RWPE1 (cell line): ENCODE data around the gene STX18.
"Not testable (repeated sequence)": the region's sequence is repeated elsewhere in the genome, so short reads cannot be mapped to it uniquely, and the experiment has no call there.

Experiments
- CTCF ChIA-PET: fragments of 350-600 bp; sonication (Branson Sonifier 250); formaldehyde crosslinking; extraction: SDS; loops from one replicate; lab custom pipeline; 2021; lab: Yijun Ruan, JAX
- POLR2A ChIA-PET: fragments of 400-600 bp; formaldehyde crosslinking; extraction: SDS; loops from one replicate; lab custom pipeline; 2020; ENCODE audit warnings: antibody characterized with exemption; ENCODE audit not compliant: low non-redundant PET; lab: Yijun Ruan, JAX
- DNase-seq: peaks from one replicate; pipeline ENCODE4 v3.0.0; 2012; ENCODE audit warnings: low spot score
- H3K27ac ChIP-seq: fragments of 450-650 bp; 2 replicates; pipeline ENCODE4 v1.5.1; 2017
- TF ChIP-seq, protein P1 (sequence below): fragments of 450-650 bp; conservative IDR thresholded peaks from 2 replicates; pipeline ENCODE4 v1.5.1; 2017; ENCODE audit warnings: low read depth, mild to moderate bottlenecking

Gene STX18

DNA sequence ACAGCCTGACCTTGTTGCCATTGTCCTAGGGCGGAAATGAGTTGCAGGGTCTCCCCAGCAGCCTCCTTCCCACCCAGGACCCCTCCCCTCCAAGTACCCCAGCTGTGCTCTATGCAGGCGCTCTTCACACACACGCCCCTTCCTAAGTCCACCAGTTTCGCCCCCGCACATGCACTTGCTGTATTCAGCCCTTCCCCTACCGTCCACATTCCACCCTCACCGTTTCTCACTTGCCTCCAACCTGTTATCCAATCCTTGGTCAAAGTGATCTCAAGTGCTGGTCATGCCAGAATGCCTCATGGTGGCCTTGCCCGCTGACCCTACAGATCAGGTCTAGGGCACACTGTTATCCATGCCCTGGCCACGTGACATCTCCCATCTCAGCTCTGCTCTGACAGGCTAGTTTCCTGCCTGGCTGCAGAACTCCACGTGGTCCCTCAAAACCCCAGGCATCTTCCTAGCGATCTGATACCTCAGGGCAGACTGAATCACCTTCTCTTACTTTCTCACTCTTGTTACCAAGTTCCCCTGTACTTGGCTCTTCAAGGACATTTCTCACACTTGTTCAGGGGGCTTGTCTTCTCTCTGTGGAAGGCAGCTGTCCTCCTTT is 115.2 kb downstream of the STX18 start:
- no peak overlapping the region for H3K27ac ChIP-seq
- ChIA-PET CTCF (no interaction called here), POLR2A (no interaction called here)
- DNase-seq = no peak
- TF ChIP-seq, protein P1, sequence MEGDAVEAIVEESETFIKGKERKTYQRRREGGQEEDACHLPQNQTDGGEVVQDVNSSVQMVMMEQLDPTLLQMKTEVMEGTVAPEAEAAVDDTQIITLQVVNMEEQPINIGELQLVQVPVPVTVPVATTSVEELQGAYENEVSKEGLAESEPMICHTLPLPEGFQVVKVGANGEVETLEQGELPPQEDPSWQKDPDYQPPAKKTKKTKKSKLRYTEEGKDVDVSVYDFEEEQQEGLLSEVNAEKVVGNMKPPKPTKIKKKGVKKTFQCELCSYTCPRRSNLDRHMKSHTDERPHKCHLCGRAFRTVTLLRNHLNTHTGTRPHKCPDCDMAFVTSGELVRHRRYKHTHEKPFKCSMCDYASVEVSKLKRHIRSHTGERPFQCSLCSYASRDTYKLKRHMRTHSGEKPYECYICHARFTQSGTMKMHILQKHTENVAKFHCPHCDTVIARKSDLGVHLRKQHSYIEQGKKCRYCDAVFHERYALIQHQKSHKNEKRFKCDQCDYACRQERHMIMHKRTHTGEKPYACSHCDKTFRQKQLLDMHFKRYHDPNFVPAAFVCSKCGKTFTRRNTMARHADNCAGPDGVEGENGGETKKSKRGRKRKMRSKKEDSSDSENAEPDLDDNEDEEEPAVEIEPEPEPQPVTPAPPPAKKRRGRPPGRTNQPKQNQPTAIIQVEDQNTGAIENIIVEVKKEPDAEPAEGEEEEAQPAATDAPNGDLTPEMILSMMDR = no peak

DNA sequence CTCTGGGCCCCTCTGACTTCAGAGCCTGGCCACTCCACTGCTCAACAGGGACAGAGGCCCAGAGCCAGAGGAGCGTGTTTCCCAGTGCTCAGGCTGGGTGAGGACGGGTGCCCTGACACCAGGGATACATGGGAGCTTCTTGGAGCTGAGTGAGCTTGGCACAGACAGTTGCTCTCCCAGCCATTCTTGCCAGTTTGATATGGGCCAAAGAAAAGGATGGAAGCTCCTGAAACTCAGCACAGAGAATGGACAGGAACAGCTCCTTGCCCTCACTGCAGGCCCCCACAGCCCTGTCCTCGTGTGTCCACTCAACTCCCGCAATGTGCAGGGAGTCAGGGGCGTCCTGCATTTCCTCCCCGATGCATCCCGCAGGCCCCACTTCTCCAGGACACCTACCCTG is 116.2 kb downstream of the STX18 start:
- TF ChIP-seq, protein P1 = no peak
- DNase-seq = no peak
- ChIA-PET CTCF (no interaction called here), POLR2A (no interaction called here)
- H3K27ac ChIP-seq = no peak overlapping the region

DNA sequence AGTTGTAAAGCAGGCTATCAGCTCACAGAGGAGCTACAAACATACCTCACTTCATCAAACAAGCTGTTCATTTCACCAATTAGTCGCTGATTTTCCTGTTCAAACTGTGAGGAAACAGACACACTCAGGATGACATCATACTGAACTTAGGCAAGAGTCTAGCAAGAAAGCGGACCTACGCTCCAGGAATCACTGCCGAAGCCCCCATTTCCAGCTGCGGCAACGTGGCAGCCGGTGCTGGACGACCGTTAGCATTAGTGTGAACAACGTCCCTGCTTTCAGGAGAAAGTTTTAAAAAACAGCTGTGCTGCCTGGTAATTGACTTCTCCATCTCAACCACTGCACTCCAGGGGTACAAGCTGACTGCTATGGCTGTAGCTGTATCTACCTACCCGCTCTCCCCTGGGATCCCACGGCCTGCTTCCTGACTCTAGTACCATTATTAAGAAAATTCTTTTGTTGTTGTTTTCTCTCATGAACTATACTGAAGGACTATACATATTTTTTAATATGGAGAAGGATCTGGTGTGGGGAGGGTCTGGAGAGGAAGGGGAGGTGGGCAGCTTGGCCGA is 116.6 kb downstream of the STX18 start:
- DNase-seq = no peak
- POLR2A ChIA-PET = no interaction called here
- H3K27ac ChIP-seq = no peak overlapping the region
- CTCF ChIA-PET = no interaction called here
- TF ChIP-seq, protein P1 = no peak

DNA sequence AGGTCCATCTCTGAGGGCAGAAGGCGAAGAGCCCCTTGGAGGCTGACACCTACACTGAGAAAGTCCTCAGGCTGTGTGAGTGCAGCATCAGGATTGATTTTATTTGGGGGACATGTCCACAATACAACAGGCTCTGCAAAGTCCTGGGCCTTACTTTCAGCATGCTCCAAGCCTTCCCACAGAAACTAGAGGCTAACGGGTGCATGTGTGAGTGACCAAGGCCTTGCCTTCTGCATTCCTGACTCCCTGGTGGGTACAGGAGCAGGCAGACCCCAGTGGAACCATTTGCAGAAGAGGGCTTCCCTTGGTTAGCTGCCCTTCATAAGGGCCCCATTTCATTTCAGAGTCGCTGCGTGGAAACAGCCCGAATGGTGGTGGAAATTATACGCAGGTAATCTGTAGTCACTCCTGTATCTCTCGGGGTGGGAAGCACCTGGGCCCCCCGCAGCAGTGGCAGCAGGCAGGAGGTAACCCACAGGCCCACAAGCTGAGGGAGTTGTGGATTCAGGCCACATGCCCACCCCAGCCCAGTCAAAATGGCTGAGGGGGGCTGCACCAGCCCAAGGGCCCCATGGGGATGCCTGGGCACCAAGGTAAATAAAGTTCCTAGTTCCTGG is 117.2 kb downstream of the STX18 start:
- no peak overlapping the region; the same call in 1 of the 2 replicates for H3K27ac ChIP-seq
- POLR2A ChIA-PET = no interaction called here
- DNase-seq = no peak
- CTCF ChIA-PET = no interaction called here
- TF ChIP-seq, protein P1 = no peak

DNA sequence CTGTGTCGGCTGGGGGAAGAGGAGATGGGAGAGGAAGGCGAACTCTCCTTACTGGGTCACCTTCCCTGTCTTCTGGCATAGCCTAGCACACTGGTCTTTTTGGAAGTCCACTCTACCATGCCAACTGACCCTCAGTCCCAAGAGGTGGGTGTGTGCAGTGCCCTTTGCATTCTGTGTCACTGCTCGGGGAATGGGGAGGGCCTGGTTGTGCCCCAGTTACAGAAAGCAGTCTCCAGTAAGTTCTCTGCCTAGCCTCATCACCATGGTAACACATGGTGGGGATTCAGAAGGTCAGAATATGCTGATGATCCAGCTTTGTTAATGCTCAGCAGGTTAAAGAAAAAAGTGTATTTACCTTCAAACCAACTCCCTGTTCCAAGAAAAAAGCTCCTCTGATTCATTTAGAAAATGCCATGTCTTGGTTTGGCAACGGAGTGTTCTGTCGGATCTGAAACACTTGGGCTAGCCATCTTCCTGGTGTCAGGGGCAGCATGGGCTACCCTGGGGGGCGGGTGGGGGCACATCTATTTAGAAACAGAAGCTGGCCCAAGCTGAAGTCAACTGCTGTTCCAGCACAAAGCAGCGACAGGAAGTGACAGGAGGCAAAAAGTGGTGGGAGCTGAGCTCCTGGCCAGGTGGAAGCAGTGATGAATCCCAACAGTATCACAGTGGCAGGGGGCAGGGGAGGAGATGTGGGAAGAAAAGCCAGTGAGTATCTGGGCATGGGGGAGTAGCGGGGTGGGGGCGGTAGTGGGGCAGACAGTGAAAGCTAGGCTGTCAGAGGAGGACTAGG is 117.9 kb downstream of the STX18 start:
- ChIA-PET POLR2A (no interaction called here), CTCF (no interaction called here)
- no peak overlapping the region; the same call in 1 of the 2 replicates for H3K27ac ChIP-seq
- no peak for DNase-seq
- TF ChIP-seq, protein P1 = no peak

DNA sequence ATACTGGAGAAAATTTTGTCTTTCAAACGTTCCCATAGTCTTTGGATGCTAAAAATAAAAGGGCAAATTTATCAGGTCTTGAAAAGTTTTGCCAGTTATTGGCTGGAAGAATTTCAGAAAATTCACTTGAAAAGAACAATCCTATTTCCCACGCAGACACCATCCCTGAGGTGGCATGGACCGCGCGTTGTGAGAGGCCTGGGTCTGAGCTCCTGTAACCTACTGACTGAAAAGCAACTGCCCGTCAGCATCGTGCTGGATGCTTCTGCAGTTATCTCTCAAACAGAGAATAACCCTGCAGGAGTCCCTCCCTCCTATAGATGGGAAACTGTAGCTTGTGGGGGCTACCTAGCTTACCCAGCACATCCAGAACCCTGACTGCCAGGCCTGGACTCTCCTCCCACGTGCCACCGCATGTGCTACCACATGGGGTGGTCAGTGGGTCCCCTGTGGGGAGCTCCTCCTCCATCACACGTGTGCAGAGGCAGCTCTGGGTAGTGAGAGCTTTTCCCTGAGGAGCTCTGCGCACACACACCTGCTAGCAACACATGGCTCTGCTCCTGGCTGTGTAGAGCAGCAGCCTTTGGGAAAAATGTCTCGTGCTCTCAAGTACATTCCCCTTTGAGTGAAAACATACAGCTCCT is 118.9 kb downstream of the STX18 start:
- POLR2A ChIA-PET = interaction anchor here (0.5 kb wide), 1 partner anchor 87 kb away, joined by 3 read pairs; no protein-coding TSS in a partner anchor
- TF ChIP-seq, protein P1 = no peak
- DNase-seq = no peak
- CTCF ChIA-PET = no interaction called here
- H3K27ac ChIP-seq = no peak overlapping the region

DNA sequence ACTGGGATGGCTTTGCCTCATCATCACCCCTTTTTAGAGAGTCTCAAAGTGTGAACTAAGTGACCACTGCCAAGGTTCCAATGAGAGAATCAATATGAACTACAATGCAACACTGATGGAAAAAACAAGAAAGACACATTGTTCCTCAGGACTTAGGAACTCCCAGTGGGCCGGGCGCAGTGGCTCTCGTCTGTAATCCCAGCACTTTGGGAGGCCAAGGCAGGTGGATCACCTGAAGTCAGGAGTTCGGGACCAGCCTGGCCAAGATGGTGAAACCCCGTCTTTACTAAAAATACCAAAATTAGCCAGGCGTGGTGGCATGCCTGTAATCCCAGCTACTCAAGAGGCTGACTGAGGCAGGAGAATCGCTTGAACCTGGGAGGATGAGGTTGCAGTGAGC is 119.7 kb downstream of the STX18 start:
- DNase-seq, POLR2A ChIA-PET, H3K27ac ChIP-seq: not testable (repeated sequence)
- CTCF ChIA-PET = interaction anchor here (0.8 kb wide), 1 partner anchor 9 kb away, joined by 4 read pairs; no protein-coding TSS in a partner anchor
